K562 (cell line): ENCODE measurements around the gene DIS3L2. TPM values are rescaled to one million over a fixed set of nuclear protein-coding genes. Genes with fewer than 3 reads are reported as not detected.

Experiments used
- ATAC-seq: fragments of 200-7000 bp; cut with Tn5 transposase; 3 replicates; pipeline ENCODE4 v1.9.1; 2020; ENCODE audit warnings: moderate library complexity
- BruUV-seq: library from RNA; stranded (reverse); fragments of 400-500 nt; replicated peaks from 2 replicates; lab custom pipeline; 2021; lab: Mats Ljungman, UMichigan
- CTCF ChIA-PET: fragments of 300-600 bp; formaldehyde crosslinking; extraction: SDS; loops from one replicate; lab custom pipeline; 2021; ENCODE audit warnings: low intra/inter-chr PET ratio; lab: Yijun Ruan, JAX
- POLR2A ChIA-PET: fragments of 300-600, 350-650 bp; sonication (Branson Sonifier 250); formaldehyde crosslinking; extraction: SDS; loops from one replicate; lab custom pipeline; 2021; ENCODE audit warnings: antibody characterized with exemption, inconsistent platforms; lab: Yijun Ruan, JAX
- DNase-seq, 4 experiments: peaks; one replicate each; pipeline versions ENCODE4 v3.0.0 to v3.0.0-alpha.2; 2011 to 2018; ENCODE audit warnings: low spot score in 3 of 4, mixed read lengths in 3 of 4; ENCODE audit errors: extremely low read depth in 1 of 4
- FAIRE-seq: peaks from 2 replicates; lab custom pipeline; 2011; peaks lifted over from hg19 to GRCh38; lab: Jason Lieb, UNC
- H2AFZ ChIP-seq: 2 replicates; pipeline ENCODE4 v1.6.0; 2011; ENCODE audit warnings: low read depth, low read length, control low read depth, inconsistent platforms
- H3K27ac ChIP-seq: fragments of 200-600 bp; 3 replicates; pipeline ENCODE4 v1.8.0; 2011; ENCODE audit warnings: low read depth, mild to moderate bottlenecking, control low read depth, inconsistent platforms, low read length, moderate library complexity, mixed read lengths; ENCODE audit errors: extremely low read depth
- H3K27me3 ChIP-seq, 2 experiments: fragments of 300-600 bp in 1 of 2; 2 replicates in 1 of 2; 3 replicates in 1 of 2; pipeline versions ENCODE4 v1.6.0 to v1.8.0; 2011; ENCODE audit warnings: inconsistent platforms in 2 of 2, low read length in 2 of 2, mild to moderate bottlenecking in 1 of 2, mixed read lengths in 1 of 2, moderate library complexity in 1 of 2; ENCODE audit not compliant: control insufficient read depth in 2 of 2, insufficient read depth in 2 of 2
- H3K36me3 ChIP-seq: fragments of 300-600 bp; 3 replicates; pipeline ENCODE4 v1.8.0; 2011; ENCODE audit warnings: mild to moderate bottlenecking, low read length, inconsistent platforms; ENCODE audit not compliant: control insufficient read depth, insufficient read depth
- H3K4me1 ChIP-seq, 2 experiments: fragments of 200-600 bp in 1 of 2; replicated peaks in 1 of 2; 2 replicates in 1 of 2; 3 replicates in 1 of 2; pipeline versions ENCODE4 v1.5.1 to v1.8.0; 2011; ENCODE audit warnings: inconsistent platforms in 2 of 2, low read length in 2 of 2, mild to moderate bottlenecking in 1 of 2, mixed read lengths in 1 of 2, moderate library complexity in 1 of 2; ENCODE audit not compliant: control insufficient read depth in 2 of 2, insufficient read depth in 2 of 2
- H3K4me2 ChIP-seq: 2 replicates; pipeline ENCODE4 v1.6.1; 2011; ENCODE audit warnings: low read length, control low read depth, inconsistent platforms, mixed read lengths; ENCODE audit not compliant: insufficient read depth
- H3K4me3 ChIP-seq: fragments of 200-600 bp; sonication (generic), shearing (Covaris generic); 2 replicates; pipeline ENCODE4 v1.5.1; 2016; ENCODE audit warnings: control low read depth, inconsistent platforms
- H3K79me2 ChIP-seq: fragments of 200-600 bp; 3 replicates; pipeline ENCODE4 v1.8.0; 2011; ENCODE audit warnings: low read length, inconsistent platforms; ENCODE audit not compliant: control insufficient read depth, insufficient read depth
- H3K9ac ChIP-seq, 2 experiments: 2 replicates each; pipeline versions ENCODE4 v1.6.0 to v1.6.1; 2011; ENCODE audit warnings: low read depth in 2 of 2, low read length in 2 of 2, control low read depth in 1 of 2, inconsistent platforms in 1 of 2, mild to moderate bottlenecking in 1 of 2, mixed read lengths in 1 of 2; ENCODE audit not compliant: insufficient read depth in 1 of 2
- H3K9me1 ChIP-seq: one replicate; pipeline ENCODE4 v1.6.0; 2011; ENCODE audit warnings: inconsistent platforms, mild to moderate bottlenecking, low read length, moderate library complexity; ENCODE audit not compliant: control insufficient read depth, insufficient read depth
- H3K9me3 ChIP-seq: replicated peaks from 2 replicates; pipeline ENCODE4 v1.5.1; 2011; ENCODE audit warnings: low read depth, low read length, inconsistent platforms; ENCODE audit not compliant: control insufficient read depth, insufficient read depth
- H4K20me1 ChIP-seq: replicated peaks from 2 replicates; pipeline ENCODE4 v1.6.1; 2011; ENCODE audit warnings: low read length, inconsistent platforms, mixed read lengths; ENCODE audit not compliant: control insufficient read depth, insufficient read depth
- BDP1 ChIP-seq: IDR thresholded peaks from 3 replicates; pipeline ENCODE4 v1.6.1; 2011; ENCODE audit not compliant: insufficient read length, insufficient read depth
- CLOCK ChIP-seq: fragments of 250-450 bp; sonication (Bioruptor Pico); IDR thresholded peaks from 2 replicates; pipeline ENCODE4 v1.4.0; 2020; ENCODE audit warnings: mild to moderate bottlenecking, moderate library complexity, borderline replicate concordance
- ELF2 ChIP-seq: fragments of 250-450 bp; sonication (Bioruptor Pico); IDR thresholded peaks from 2 replicates; pipeline ENCODE4 v1.5.0; 2021; ENCODE audit warnings: mild to moderate bottlenecking
- KAT2B ChIP-seq: IDR thresholded peaks from one replicate; pipeline ENCODE4 v1.6.1; 2012; ENCODE audit warnings: low read depth, mild to moderate bottlenecking, control low read depth, inconsistent platforms, low read length, moderate library complexity
- MTA3 ChIP-seq: fragments of 450-650 bp; formaldehyde crosslinking; IDR thresholded peaks from 2 replicates; pipeline ENCODE4 v1.6.1; 2017; ENCODE audit warnings: mild to moderate bottlenecking, borderline replicate concordance
- ZNF12 ChIP-seq: sonication (generic); formaldehyde crosslinking; IDR thresholded peaks from 2 replicates; pipeline ENCODE4 v1.4.0; 2020; ENCODE audit warnings: mild to moderate bottlenecking, missing genetic modification reagents
- WGBS: fragments of 100-300 bp; shearing (Covaris generic); methylation state at CpG from one replicate; pipeline ENCODE4 v1.1.6; 2016; ENCODE audit warnings: low coverage, mixed read lengths; ENCODE audit not compliant: insufficient coverage; ENCODE audit errors: missing lambda C conversion rate; 5-methylcytosine and 5-hydroxymethylcytosine counted together
- in situ Hi-C: fragments of 300-500 bp; cut with MboI; formaldehyde crosslinking; loops from 4 replicates; pipeline ENCODE4 v1.15.0; 2018; ENCODE audit warnings: inconsistent platforms, mixed read lengths
- intact Hi-C: fragments of 100-400 bp; cut with micrococcal nuclease; formaldehyde crosslinking; loops from 2 replicates; pipeline ENCODE4 v1.14.2; 2022
- polyA plus RNA-seq, 8 experiments: library from polyadenylated mRNA; depleted of rRNA in 4 of 8; stranded (reverse) in 5 of 8; unstranded in 3 of 8; fragments of >200 nt; fragmentation: Nextera tagmentation in 2 of 8; fragmentation: Illumina TruSeq in 1 of 8; extraction: Ambion mirVana in 2 of 8; extraction: Trizol in 1 of 8; gene quantifications; 2 replicates each; pipeline versions ENCODE4 v1.2.1 to v1.2.3, GENCODE V29; 2011 to 2014; ENCODE audit warnings: inconsistent platforms in 1 of 8, missing spikeins in 1 of 8
- total RNA-seq, 7 experiments: library from RNA; depleted of rRNA in 6 of 7; stranded (reverse); fragments of >200 nt in 6 of 7; fragmentation: Illumina TruSeq in 2 of 7; extraction: Trizol in 2 of 7; gene quantifications; 2 replicates each; pipeline versions ENCODE4 v1.2.1 to v1.2.3, GENCODE V29; 2011 to 2021; ENCODE audit warnings: low replicate concordance in 1 of 7

Gene DIS3L2
- total and polyA plus RNA-seq, 9 of the 15 experiments (the other 6 are each of a cell fraction or from before 2014, with no cell fraction given): 1.5 to 19.2 (median 11.2) TPM

GRCh38 chr2:232276084-232276732, 314.7 kb downstream of the DIS3L2 start (continued):
- TF ChIP-seq CLOCK (no peak), BDP1 (no peak), ZNF12 (no peak)
- TF ChIP-seq, all 486 proteins: peak for 0

GRCh38 chr2:232276733-232277313, 315.3 kb downstream of the DIS3L2 start:
- H3K79me2 ChIP-seq: no peaks in the 10 kb centered on the region
- ChIA-PET CTCF (no interaction called here), POLR2A (interaction anchor here (1.6 kb wide), 1 partner anchor 11 kb away, joined by 3 read pairs; no protein-coding TSS in a partner anchor)
- in situ Hi-C loops: no loop called here
- H2AFZ ChIP-seq: no peak overlapping the region
- no peak overlapping the region for H3K4me2 ChIP-seq
- H3K27me3 ChIP-seq: no peaks in the 10 kb centered on the region
- no peak overlapping the region for H3K27ac ChIP-seq
- no peak overlapping the region for H3K9ac ChIP-seq
- no peaks in the 10 kb centered on the region for H3K9me3 ChIP-seq
- FAIRE-seq (no peak), DNase-seq (no peak)
- H3K9me1 ChIP-seq: no peaks in the 10 kb centered on the region
- intact Hi-C loops: no loop called here
- no peaks in the 10 kb centered on the region for H3K4me1 ChIP-seq
- no TSS peak for BruUV-seq
- WGBS: 56% methylated on average over 7 of the region's 8 CpGs
- no peak overlapping the region for H3K4me3 ChIP-seq
- TF ChIP-seq MTA3 (no peak), KAT2B (no peak), ELF2 (no peak)
- TF ChIP-seq, all 486 proteins: peak for 0
- no peak for ATAC-seq
- Histone ChIP-seq H3K36me3 (no peaks in the 10 kb centered on the region; the same call in 2 of the 3 replicates), H4K20me1 (no peaks in the 10 kb centered on the region)
